Neural progenitor cell (in vitro differentiated cells): ENCODE results near the gene VAX1.

ENCODE experiments used
- CTCF ChIP-seq: fragments of 200-600 bp; sonication (generic); IDR thresholded peaks from 2 replicates; pipeline ENCODE4 v1.5.1; 2017; ENCODE audit warnings: antibody characterized with exemption, mild to moderate bottlenecking
- EZH2phosphoT487 ChIP-seq: fragments of 200-600 bp; sonication (generic); IDR thresholded peaks from 2 replicates; pipeline ENCODE4 v1.6.1; 2017; ENCODE audit warnings: antibody characterized with exemption

DNA sequence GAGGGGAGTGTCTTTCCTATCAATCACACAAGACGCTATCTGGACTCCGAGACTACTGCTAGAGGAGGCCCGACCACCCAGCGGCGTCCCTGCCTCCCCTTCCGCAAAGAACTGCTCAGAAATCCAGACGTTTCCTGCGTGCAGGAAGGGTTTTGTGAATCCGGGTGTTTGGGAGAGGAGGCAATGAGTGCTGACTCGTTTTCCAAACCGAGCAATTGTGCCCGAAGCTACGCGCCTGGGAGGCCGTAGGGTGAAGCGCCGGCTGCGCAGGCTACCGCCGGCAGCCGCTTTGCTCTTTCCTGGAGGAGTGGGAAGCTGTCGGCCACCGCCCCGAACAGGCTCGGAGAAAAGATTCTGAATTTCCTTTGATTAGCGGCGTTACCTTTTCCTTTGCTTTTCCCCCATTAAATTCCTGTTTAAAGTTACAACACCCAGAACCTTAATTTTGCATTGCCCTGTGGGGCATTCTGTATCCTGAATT, 5.3 kb downstream of the VAX1 start:
- TF ChIP-seq CTCF, result no peak
- TF ChIP-seq EZH2phosphoT487, result no peak
